OCI-LY1 (cell line): ENCODE results near the gene CCNE1.

Experiments
- H2AFZ ChIP-seq: fragments of 200-600 bp; sonication (generic), shearing (Covaris generic); 2 replicates; pipeline ENCODE4 v1.6.0; 2014; ENCODE audit warnings: antibody characterized with exemption, mild to moderate bottlenecking, low read length
- H3F3A ChIP-seq: fragments of 200-600 bp; sonication (generic), shearing (Covaris generic); 2 replicates; pipeline ENCODE4 v1.6.0; 2014; ENCODE audit warnings: mild to moderate bottlenecking, antibody characterized with exemption, low read length, moderate library complexity; ENCODE audit not compliant: insufficient read depth
- H3K27ac ChIP-seq: fragments of 200-600 bp; sonication (generic); 2 replicates; pipeline ENCODE4 v1.5.1; 2014; ENCODE audit warnings: low read length, mixed run types, mild to moderate bottlenecking, low read depth; ENCODE audit not compliant: poor library complexity, severe bottlenecking
- H3K27me3 ChIP-seq: fragments of 200-600 bp; sonication (generic); 2 replicates; pipeline ENCODE4 v1.6.0; 2014; ENCODE audit warnings: antibody characterized with exemption, mild to moderate bottlenecking, low read length, moderate library complexity; ENCODE audit not compliant: insufficient read depth
- H3K36me3 ChIP-seq: fragments of 200-600 bp; sonication (generic); 2 replicates; pipeline ENCODE4 v1.6.1; 2014; ENCODE audit warnings: mild to moderate bottlenecking, antibody characterized with exemption, low read length, moderate library complexity, mixed read lengths; ENCODE audit not compliant: insufficient read depth
- H3K4me1 ChIP-seq: fragments of 200-600 bp; sonication (generic); 2 replicates; pipeline ENCODE4 v1.5.1; 2014; ENCODE audit warnings: mild to moderate bottlenecking, low read length, moderate library complexity; ENCODE audit not compliant: insufficient read depth, severe bottlenecking
- H3K4me2 ChIP-seq: fragments of 200-600 bp; sonication (generic), shearing (Covaris generic); 2 replicates; pipeline ENCODE4 v1.6.1; 2014; ENCODE audit warnings: low read length
- H3K4me3 ChIP-seq: fragments of 200-600 bp; sonication (generic); 2 replicates; pipeline ENCODE4 v1.5.1; 2014; ENCODE audit warnings: low read length, low read depth, mild to moderate bottlenecking, mixed read lengths; ENCODE audit not compliant: poor library complexity, severe bottlenecking
- H3K79me2 ChIP-seq: fragments of 200-600 bp; shearing (Covaris generic); 2 replicates; pipeline ENCODE4 v1.6.1; 2016; ENCODE audit warnings: mixed run types, low read length, mixed read lengths; ENCODE audit not compliant: insufficient read depth
- H3K9ac ChIP-seq: fragments of 200-600 bp; sonication (generic), shearing (Covaris generic); 2 replicates; pipeline ENCODE4 v1.6.1; 2014; ENCODE audit warnings: mild to moderate bottlenecking, low read length, mixed read lengths
- H3K9me2 ChIP-seq: fragments of 200-600 bp; sonication (generic), shearing (Covaris generic); 2 replicates; pipeline ENCODE4 v1.6.1; 2014; ENCODE audit warnings: low read depth, mild to moderate bottlenecking, low read length, mixed read lengths
- H3K9me3 ChIP-seq: fragments of 200-600 bp; shearing (Covaris generic); 2 replicates; pipeline ENCODE4 v1.6.1; 2014; ENCODE audit warnings: low read length, mixed read lengths
- H4K20me1 ChIP-seq: fragments of 200-600 bp; sonication (generic), shearing (Covaris generic); 2 replicates; pipeline ENCODE4 v1.6.0; 2016; ENCODE audit warnings: mild to moderate bottlenecking, low read length; ENCODE audit not compliant: insufficient read depth
- EZH2 ChIP-seq: fragments of 200-600 bp; sonication (generic), shearing (Covaris generic); IDR thresholded peaks from 2 replicates; pipeline ENCODE4 v1.8.0; 2017; ENCODE audit warnings: borderline replicate concordance, mixed run types, mild to moderate bottlenecking, antibody characterized with exemption, low read length, moderate library complexity, mixed read lengths
- TF ChIP-seq, protein P1 (sequence below): fragments of 200-600 bp; sonication (generic), shearing (Covaris generic); IDR thresholded peaks from 2 replicates; pipeline ENCODE4 v1.5.1; 2017; ENCODE audit warnings: mild to moderate bottlenecking, antibody characterized with exemption, low read length, moderate library complexity, mixed read lengths

Gene CCNE1

GRCh38 chr19:29811125-29812079 is at the start of gene CCNE1:
Gene CCNE1 (plus strand): TSS chr19:29811991. CDS start chr19:29812556, 565 bp downstream.
- Histone ChIP-seq H3K9me2 (no peaks in the 10 kb centered on the region), H3K4me2 (peak within 1 kb of the TSS; percentile 97), H3K36me3 (peaks cover 26% of the 10 kb centered on the region; the same call in 1 of the 2 replicates), H3K79me2 (no peaks in the 10 kb centered on the region), H3K27ac (peak within 1 kb of the TSS; percentile 78), H4K20me1 (no peaks in the 10 kb centered on the region), H3K27me3 (no peaks in the 10 kb centered on the region), H2AFZ (no peak within 1 kb of the TSS), H3K4me1 (peaks cover 46% of the 10 kb centered on the region), H3K4me3 (peak within 1 kb of the TSS; percentile 89), H3K9me3 (no peaks in the 10 kb centered on the region), H3K9ac (peak within 1 kb of the TSS; percentile 94), H3F3A (no peaks in the 10 kb centered on the region)
- TF ChIP-seq, protein P1, sequence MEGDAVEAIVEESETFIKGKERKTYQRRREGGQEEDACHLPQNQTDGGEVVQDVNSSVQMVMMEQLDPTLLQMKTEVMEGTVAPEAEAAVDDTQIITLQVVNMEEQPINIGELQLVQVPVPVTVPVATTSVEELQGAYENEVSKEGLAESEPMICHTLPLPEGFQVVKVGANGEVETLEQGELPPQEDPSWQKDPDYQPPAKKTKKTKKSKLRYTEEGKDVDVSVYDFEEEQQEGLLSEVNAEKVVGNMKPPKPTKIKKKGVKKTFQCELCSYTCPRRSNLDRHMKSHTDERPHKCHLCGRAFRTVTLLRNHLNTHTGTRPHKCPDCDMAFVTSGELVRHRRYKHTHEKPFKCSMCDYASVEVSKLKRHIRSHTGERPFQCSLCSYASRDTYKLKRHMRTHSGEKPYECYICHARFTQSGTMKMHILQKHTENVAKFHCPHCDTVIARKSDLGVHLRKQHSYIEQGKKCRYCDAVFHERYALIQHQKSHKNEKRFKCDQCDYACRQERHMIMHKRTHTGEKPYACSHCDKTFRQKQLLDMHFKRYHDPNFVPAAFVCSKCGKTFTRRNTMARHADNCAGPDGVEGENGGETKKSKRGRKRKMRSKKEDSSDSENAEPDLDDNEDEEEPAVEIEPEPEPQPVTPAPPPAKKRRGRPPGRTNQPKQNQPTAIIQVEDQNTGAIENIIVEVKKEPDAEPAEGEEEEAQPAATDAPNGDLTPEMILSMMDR = no peak
- no peak for TF ChIP-seq EZH2

GRCh38 chr19:29763196-29763595 is 48.6 kb upstream of the CCNE1 start:
- no peaks in the 10 kb centered on the region for H3K9me2 ChIP-seq
- H3K36me3 ChIP-seq = no peaks in the 10 kb centered on the region
- H3K4me3 ChIP-seq = no peak overlapping the region
- no peak overlapping the region for H2AFZ ChIP-seq
- TF ChIP-seq, protein P1 = no peak
- TF ChIP-seq EZH2 = no peak
- H3K4me1 ChIP-seq = no peaks in the 10 kb centered on the region
- no peaks in the 10 kb centered on the region for H4K20me1 ChIP-seq
- H3K4me2 ChIP-seq = no peak overlapping the region
- no peak overlapping the region for H3K9ac ChIP-seq
- no peaks in the 10 kb centered on the region for H3F3A ChIP-seq
- no peaks in the 10 kb centered on the region for H3K9me3 ChIP-seq
- no peaks in the 10 kb centered on the region for H3K27me3 ChIP-seq
- no peaks in the 10 kb centered on the region for H3K79me2 ChIP-seq
- H3K27ac ChIP-seq = no peak overlapping the region

GRCh38 chr19:29764361-29764760 is 47.4 kb upstream of the CCNE1 start:
- Histone ChIP-seq H3K27ac (no peak overlapping the region), H3K4me1 (no peaks in the 10 kb centered on the region), H3K79me2 (no peaks in the 10 kb centered on the region), H3K9me2 (no peaks in the 10 kb centered on the region), H2AFZ (no peak overlapping the region), H3K4me2 (no peak overlapping the region), H4K20me1 (no peaks in the 10 kb centered on the region), H3K36me3 (no peaks in the 10 kb centered on the region), H3K27me3 (no peaks in the 10 kb centered on the region), H3K4me3 (no peak overlapping the region), H3F3A (no peaks in the 10 kb centered on the region), H3K9me3 (no peaks in the 10 kb centered on the region), H3K9ac (no peak overlapping the region)
- TF ChIP-seq EZH2 = no peak
- TF ChIP-seq, protein P1 = no peak
